ENCODE measurements around the gene FGD4. TPM values are rescaled to one million over a fixed set of nuclear protein-coding genes. Genes with fewer than 3 reads are reported as not detected.
A peak's percentile ranks its signal among the peaks of the same experiment; 100 is the strongest.
"Not testable (repeated sequence)": the region's sequence is repeated elsewhere in the genome, so short reads cannot be mapped to it uniquely, and the experiment has no call there.

Gene FGD4
- total RNA-seq, 1 donor from 2014 or later, result 86.3 TPM

DNA sequence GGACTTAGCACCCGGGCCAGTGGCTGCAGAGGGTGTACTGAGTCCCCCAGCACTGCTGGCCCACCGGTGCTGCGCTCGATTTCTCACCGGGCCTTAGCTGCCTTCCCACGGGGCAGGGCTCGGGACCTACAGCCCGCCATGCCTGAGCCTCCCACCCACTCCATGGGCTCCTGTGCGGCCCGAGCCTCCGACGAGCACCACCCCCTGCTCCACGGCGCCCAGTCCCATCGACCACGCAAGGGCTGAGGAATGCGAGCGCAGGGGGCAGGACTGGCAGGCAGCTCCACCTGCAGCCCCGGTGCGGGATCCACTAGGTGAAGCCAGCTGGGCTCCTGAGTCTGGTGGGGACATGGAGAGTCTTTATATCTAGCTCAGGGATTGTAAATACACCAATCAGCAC, 126.4 kb downstream of the FGD4 start:
- not testable (repeated sequence) for DNase-seq

DNA sequence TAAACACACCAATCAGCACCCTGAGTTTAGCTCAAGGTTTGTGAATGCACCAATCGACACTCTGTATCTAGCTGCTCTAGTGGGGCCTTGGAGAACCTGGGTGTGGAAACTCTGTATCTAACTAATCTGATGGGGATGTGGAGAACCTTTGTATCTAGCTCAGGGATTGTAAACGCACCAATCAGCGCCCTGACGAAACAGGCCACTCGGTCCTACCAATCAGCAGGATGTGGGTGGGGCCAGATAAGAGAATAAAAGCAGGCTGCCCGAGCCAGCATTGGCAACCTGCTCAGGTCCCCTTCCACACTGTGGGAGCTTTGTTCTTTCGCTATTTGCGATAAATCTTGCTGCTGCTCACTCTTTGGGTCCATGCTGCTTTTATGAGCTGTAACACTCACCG, 127.0 kb downstream of the FGD4 start:
- not testable (repeated sequence) for DNase-seq

DNA sequence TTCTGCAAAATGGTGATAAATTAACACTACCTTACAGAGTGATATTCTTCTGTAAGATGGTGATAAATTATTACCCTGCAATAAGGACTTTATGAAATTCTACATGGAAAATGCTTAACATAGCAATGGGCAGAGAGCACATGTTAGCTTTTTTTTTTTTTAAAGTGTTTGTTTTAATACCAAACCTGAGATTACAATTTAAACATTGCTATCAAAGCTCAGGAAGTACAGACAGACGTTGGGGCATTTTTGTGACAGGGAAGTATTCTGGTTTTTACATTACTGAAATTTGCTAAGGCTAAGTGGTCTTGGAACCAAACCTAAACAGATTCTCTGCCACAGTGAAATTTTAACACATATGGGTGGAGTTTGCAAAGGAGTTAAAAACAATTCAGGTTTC, 133.1 kb downstream of the FGD4 start:
- DNase-seq, result no peak

DNA sequence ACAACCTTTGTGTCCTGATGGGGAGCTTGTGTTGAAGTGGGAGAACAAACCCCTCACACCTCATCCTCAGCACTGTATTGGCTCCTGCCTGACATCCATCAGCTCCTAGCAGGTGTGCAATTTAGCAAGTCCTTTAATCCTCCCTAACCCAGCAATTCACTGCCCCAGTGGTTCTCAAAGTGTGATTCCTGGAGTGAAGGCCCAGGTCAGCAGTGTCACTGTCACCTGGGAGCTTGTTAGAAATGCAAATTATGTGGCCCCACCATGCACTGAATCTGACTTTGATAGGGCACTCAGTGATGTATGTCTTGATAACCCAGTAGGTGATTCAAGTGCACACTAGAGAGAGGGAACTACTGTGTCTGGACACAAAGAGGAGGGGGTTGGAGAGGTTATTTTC, 133.6 kb downstream of the FGD4 start:
- DNase-seq, result no peak

DNA sequence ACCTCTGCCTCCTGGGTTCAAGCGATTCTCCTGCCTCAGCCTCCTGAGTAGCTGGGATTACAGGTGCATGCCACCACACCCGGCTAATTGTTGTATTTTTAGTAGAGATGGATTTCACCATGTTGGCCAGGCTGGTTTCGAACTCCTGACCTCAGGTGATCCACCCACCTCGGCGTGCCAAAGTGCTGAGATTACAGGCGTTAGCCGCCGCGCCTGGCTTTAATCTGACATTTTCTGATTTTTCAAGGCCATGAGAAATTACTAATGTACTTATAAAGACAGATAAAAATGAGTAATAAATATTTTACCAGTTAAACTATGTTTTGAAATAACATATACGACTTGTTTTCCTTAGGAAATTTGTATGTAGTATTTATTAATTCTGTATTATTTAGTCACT, 134.1 kb downstream of the FGD4 start:
- not testable (repeated sequence) for DNase-seq

DNA sequence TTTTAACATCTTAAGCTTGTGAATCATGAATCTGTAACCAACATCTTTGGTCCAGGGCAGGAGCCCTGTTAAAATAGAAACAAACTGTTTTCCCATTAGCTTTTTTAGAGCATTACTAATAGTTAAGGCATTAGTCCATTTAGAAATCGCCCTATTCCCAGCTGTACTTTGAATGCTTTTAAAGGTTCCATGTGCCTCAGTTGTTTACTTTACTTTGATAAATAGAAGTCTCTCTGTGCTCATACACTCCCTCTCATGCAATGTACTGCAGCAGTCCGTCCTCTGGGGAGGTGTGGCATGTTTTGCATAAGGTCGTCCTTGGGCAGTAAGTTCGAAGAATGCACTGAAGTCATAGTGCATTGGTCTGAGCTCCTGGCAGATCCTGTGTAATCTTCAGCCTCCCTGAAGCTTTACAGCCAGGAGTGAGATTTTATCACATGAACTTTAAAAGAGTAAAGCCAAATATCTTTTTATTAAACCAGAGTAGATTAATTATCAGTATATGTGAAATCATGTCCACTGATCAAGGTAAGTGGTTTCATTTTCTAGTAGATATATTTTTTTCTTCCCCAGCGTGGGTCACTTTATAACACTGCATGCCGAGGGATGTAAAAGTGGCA, 134.7 kb downstream of the FGD4 start:
- DNase-seq, result no peak

DNA sequence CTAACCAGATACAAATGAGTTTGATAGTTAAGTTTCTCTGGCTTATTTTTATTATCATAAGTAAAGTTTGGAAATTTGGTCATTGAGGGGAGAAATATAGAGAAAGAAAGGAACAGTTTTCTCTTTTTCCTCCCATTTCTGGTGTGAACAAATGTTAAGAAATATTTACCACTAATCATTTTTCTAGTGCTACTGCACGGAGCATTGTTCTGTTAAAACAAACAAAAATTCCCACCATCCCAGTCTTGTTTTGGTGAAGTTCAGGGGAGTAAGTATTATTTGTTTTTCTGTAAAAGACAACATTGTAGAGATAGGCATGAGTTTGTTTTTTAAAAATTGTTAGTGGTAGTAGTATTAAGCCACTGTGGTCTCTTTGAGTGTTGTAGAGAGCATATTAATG, 135.3 kb downstream of the FGD4 start:
- no peak for DNase-seq

DNA sequence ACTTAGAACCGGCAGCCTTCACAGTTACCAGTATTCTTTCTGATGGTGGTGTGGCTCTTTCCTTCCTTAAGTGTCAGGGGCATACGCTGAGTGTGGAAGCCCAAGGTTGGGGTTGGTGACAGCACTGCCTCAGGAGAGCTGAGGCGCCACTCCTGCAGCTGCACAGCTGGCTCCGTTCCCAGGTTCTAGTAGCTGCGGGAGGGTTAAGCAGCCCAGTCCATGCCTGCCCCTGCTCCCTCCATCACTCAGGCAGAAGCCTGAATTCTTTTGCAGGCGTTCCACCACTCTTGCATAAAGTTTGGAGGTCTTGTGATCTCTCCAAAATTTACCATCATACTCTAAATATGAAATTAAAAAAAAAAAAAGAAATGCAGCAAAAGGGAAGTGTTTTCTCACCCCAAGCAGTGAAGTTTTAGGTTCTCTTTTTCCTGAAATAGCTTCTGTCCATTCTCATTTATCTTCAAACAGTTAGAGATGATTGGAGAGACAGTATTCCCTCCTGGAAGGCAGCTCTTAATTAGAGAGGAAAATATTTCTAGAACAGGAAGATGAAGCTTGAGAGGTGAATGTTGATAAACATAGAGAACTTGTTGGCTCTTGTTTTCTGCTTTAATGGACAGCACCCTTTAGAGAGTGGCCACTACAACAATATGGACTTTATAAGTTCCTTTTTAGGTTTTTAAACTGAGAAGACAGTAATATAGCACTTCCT, 136.1 kb downstream of the FGD4 start:
- DNase-seq, result peak; percentile 60

DNA sequence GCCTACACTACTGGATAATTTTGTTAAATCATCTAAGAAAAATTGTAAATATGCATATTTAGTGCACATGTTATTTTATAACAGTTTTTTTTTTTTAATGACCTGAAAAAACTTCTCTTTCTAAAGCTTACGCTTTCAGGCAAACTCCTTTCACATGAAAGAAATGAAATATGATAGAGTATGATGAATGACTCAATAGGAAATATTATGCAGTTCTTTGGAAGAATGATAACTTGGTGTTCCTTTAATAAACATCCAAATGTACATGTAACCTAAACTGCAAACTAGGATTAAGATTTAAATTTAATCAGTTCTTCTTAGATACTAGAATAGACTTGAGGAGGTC, 136.6 kb downstream of the FGD4 start:
- DNase-seq, result no peak

DNA sequence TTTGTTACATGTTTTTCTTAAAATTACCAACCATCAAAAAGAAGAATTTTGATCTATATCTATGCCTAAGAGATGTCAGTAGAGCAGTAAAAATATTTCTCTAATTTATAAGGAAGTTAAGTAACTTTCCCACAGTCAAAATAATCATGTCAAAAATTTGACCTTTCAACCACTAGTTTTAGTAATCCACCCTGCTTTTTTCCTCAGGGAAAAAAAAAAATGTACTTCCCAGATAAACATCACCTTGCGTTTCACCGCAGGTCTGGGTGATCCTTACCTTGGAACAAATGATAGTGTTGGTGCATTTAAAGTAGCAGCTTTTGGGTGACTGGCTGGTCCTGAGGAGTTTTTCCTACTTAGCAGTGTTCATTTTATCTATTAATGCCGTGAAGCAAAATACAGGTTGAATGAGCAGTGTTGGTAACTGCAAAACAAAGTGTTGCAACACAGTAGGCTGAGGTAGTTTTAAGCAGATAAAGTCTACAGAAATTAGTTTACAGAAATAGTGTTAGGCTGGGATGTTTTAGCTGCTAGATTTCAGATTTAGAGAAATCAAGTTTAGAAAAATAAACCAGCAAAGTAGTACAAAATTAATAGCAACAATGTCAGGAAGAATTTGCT, 142.5 kb downstream of the FGD4 start:
- no peak for DNase-seq

DNA sequence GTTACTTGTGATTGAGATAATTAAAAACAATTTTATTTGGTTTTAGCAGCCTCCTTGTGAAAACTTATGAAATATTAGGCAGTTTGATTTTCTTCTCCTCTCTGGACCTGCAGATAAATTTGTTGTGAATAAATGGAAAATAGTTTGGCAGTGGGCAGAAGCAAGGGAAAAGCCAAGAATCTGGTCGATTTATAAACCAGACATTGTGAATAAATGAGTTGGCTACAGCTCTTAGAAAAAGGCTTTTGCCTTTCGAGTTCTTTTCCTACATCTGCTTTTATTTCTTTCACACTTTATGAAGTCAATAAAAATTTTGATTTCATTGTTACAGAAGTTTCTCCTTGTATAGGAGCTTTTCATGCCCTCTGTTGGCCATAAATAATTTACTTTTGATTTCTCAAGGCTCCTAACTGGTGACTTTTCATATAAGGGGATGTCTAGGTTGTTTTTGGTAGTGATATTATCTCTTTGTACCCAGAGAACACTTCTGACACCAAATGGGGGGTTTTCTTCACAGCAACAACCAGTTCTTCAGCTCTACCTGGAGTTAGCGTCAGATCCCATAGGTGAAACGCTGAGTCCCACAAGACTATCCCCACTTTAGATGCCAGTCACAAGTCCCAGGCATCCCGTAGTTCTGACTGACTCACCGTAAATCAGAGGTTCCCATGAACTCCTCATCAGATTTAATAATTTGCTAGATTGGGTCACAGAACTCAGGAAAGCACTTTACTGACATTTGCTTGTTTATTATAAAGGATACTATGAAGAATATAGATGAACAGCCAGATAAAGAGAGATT, 143.3 kb downstream of the FGD4 start:
- no peak for DNase-seq

DNA sequence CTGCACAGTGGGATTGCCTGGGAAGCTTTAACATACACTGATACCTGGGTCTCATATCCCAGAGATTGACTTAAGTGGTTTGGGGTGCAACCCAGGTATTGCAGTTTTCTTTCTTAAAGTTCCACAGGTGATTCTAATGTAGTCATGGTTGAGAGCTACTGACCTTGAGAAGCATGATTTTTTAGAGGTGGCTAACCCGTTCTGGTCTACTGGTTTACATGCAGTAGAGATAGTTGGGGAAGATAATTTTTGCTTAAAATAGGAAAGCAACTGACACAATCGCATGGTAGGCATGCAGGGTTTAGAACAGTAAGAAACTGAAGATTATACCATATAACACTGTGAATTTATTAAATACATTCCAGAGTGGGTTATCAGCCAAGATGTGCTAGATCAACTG, 145.5 kb downstream of the FGD4 start:
- DNase-seq, result no peak

DNA sequence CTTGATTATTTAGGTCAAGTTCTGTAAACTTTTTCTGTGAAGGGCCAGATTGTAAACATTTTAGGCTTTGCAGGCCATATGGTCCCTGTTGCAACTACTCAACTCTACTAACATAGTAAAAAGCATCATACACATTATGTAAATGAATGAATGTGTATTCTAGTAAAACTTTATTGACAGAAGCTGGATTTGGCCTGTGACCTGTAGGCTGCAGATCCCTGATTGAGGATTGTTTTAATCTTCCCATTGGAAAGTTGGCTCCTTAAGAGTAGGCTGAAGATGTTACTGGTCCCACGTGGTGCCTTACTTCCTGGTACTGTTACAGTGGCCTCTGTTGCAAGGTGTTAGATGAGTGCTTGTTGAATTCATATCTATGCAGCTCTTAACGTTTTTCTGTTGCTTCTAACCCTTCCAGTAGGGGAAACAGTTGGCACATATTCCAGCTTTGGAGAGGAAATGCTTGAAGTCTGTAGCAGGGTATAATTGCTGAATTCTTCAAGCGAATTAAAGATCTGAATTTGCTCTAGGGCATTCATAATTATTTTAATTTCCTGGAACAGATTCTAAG, 146.1 kb downstream of the FGD4 start:
- DNase-seq, result no peak

DNA sequence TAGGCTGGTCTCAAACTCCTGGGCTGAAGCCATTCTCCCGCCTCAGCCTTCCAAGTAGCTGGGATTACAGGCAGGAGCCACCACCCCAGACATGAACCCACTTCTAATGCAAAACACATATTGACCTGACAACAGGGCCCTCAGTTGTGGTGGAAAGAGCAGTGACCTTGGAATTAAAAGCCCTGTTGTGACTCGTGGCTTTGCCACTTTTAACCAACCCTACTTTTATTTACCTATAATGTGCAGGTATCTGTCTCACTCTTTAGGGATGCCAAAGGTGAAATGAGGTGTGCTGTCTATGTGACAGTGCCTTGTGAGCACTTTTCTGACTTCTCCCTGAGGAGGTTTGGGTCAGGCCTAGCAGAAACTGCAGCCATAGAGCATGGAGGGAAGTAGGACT, 146.9 kb downstream of the FGD4 start:
- DNase-seq, result no peak

DNA sequence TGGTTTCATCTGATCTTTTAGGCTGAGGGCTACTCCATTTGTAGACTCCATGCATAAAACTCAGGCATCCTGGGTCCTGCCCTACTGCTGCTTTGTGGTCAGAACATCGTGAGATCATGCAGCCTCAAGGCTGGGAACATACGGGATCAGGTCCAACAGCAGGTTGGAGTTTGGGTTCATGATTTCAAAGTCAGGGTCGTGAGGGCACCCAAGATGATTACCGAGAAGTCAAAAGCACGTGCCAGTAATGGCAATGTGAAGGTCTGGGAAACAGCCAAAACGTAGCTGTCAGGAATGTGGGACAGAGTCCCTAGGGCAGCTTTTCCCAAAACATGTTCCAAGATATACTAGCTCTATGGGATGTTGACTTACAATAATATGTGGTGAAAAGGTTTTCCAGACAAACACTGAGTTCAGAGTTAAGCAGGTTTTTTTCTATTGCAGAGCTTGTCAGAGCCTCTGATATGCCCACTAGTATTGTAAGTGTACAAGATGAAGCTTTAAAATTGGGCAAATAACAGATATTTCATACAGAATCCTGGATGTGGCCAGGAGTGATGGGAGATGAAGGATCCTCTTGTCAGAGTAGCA, 149.4 kb downstream of the FGD4 start:
- DNase-seq, result no peak

DNA sequence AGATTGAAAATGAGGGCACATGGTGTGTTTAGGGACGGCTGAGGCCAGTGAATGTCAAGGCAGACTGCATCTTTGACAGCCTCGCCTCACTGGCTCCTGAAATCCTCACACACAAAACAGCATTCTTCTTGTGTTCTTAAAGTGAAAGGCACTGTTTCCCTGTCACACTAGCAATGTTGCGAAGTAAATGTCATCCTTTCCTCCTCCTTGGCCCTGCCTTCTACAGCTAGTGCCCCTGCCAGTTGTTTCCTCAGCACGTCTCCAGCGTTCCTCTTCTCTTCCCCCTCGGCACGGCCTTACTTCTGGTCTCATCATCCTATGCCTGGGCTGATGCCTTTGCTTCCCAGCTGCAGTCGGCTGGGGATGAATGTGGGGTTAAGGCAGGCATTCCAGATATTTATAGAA, 150.3 kb downstream of the FGD4 start:
- no peak for DNase-seq

DNA sequence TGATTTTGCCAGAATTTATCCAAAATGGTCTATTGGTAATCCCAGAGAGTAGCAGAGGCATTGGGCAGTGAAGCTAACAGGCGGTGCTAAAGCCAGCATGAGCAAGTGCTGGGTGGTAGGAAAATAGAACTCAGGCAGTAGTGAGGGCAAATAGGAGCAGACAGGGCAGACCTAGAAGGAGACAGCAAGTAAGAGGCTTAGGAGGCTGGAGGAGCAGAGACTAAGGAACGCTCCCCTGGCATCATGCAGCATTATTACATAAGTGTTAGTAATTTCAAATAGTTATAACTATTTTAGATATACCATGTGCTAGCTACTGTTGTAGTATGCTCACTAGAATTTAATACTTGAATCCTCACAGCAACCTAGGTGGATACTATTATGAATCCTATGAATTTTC, 151.7 kb downstream of the FGD4 start:
- DNase-seq, result no peak

DNA sequence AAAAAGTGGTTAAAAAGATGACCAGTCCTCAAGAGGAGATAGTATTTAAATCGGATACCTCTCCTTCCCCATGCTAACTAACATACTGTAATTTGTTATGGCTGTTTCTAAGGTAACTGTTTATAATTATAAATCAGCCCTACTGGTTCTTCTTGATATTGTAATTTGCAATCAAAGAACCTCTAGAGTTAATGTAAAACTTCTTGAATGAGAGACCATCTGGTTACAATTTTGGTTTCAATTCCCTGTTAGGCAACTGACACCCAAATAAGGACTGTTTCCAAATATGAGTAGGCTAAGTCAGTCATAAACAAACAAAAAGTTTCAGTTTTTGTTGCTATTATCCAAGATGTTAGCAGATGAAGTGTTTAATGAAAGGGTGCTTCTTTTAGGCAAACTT, 159.5 kb downstream of the FGD4 start:
- no peak for DNase-seq

DNA sequence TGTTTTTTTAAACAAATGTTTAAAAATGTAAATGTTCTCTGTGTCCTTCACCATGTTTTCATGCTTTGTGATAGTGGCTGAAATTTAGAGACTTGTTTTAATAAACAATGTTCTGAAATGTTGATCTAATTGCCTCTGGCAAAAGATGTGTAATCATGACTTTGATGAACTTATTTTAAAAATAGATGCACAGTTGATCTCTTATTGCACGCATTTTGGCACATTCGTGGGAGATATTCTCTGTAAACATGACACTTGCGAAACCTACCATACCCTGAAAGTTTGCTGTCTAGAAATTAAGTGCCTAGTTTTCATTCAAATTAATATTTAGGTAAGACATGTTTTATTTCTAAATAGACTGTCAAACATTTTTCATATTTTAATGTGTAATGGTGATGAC, 160.1 kb downstream of the FGD4 start:
- DNase-seq, result no peak

DNA sequence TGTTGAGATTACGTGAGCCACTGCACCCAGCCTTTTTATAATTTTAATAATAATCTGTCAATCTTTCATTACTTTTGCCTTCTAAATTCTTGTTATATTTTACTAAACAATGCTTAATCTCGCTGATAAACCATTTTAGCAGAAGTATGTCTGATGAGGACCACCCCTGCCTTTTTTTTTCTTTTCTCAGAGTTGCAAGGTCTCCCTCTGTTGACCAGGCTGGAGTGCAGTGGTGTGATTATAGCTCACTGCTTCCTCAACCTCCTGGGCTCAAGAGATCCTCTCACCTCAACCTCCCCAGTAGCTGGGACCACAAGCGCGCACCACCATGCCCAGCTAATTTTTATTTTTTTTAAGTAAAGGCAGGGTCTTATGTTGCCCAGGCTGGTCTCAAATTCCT, 161.2 kb downstream of the FGD4 start:
- no peak for DNase-seq

DNA sequence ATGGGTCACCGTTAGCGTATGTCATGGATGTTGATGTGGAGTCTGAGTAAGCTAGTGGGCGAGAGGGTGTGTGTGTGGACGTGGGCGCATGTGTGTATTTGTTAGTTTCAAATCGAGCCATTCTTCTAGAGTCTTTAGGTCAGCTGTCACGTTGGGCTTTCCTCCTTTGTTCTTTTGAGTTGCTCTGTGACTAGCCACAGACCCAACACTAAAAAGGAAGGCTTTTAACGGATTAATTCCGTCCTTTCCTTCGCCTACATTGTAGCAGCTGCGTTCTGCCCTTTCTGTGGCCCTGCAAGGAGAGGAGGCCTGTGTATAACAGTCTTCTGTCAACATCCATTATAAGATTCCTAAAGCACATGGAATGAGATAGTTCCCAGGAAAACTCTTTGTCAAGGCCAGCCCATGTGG, 162.6 kb downstream of the FGD4 start:
- no peak for DNase-seq

DNA sequence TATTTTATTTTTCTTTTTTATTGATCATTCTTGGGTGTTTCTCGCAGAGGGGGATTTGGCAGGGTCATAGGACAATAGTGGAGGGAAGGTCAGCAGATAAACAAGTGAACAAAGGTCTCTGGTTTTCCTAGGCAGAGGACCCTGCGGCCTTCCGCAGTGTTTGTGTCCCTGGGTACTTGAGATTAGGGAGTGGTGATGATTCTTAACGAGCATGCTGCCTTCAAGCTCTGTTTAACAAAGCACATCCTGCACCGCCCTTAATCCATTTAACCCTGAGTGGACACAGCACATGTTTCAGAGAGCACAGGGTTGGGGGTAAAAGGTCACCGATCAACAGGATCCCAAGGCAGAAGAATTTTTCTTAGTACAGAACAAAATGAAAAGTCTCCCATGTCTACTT, 163.1 kb downstream of the FGD4 start:
- not testable (repeated sequence) for DNase-seq
